PC-9 (cell line): ENCODE data around the gene LAMA3. TPM values are rescaled to one million over a fixed set of nuclear protein-coding genes. Genes with fewer than 3 reads are reported as not detected.

ENCODE experiments used
- BruUV-seq: library from RNA; stranded (reverse); fragments of 400-500 nt; replicated peaks from 2 replicates; lab custom pipeline; 2021; lab: Mats Ljungman, UMichigan
- CTCF ChIA-PET: fragments of 300-600 bp; sonication (Branson Sonifier 250); formaldehyde crosslinking; loops from one replicate; lab custom pipeline; 2022; ENCODE audit warnings: antibody characterized with exemption; lab: Charles Lee
- POLR2A ChIA-PET: fragments of 300-600 bp; sonication (Branson Sonifier 250); formaldehyde crosslinking; loops from one replicate; lab custom pipeline; 2022; ENCODE audit warnings: antibody characterized with exemption; ENCODE audit not compliant: unreplicated experiment; lab: Charles Lee
- DNase-seq, 2 experiments: peaks; one replicate each; pipeline versions ENCODE4 v3.0.0 to v3.0.0-alpha.2; 2015 to 2022; ENCODE audit warnings: mixed read lengths in 1 of 2
- H2AFZ ChIP-seq: fragments of 200-600 bp; sonication (generic); 2 replicates; pipeline ENCODE4 v1.8.1; 2017; ENCODE audit warnings: antibody characterized with exemption
- H3F3A ChIP-seq: fragments of 200-600 bp; sonication (generic); 2 replicates; pipeline ENCODE4 v1.8.1; 2017; ENCODE audit warnings: antibody characterized with exemption, mild to moderate bottlenecking, low read depth; ENCODE audit not compliant: insufficient read depth
- H3K27ac ChIP-seq: fragments of 200-600 bp; sonication (generic); 2 replicates; pipeline ENCODE4 v1.6.1; 2016; ENCODE audit warnings: mixed run types
- H3K27me3 ChIP-seq: fragments of 200-600 bp; sonication (generic); 2 replicates; pipeline ENCODE4 v1.6.1; 2016; ENCODE audit warnings: low read depth, mixed run types; ENCODE audit not compliant: insufficient read depth
- H3K36me3 ChIP-seq: fragments of 200-600 bp; sonication (generic); 2 replicates; pipeline ENCODE4 v1.6.1; 2016; ENCODE audit warnings: low read depth, mixed run types
- H3K4me1 ChIP-seq: fragments of 200-600 bp; sonication (generic); replicated peaks from 2 replicates; pipeline ENCODE4 v1.6.1; 2016; ENCODE audit warnings: mixed run types; ENCODE audit not compliant: insufficient read depth
- H3K4me2 ChIP-seq: fragments of 200-600 bp; sonication (generic); 2 replicates; pipeline ENCODE4 v1.6.1; 2017; ENCODE audit warnings: mixed run types
- H3K4me3 ChIP-seq: fragments of 200-600 bp; sonication (generic); 2 replicates; pipeline ENCODE4 v1.6.1; 2016; ENCODE audit warnings: mixed run types
- H3K79me2 ChIP-seq: fragments of 200-600 bp; sonication (generic); 2 replicates; pipeline ENCODE4 v1.6.1; 2017; ENCODE audit warnings: low read depth, mixed run types
- H3K9me2 ChIP-seq: fragments of 200-600 bp; sonication (generic); 2 replicates; pipeline ENCODE4 v1.8.1; 2017; ENCODE audit warnings: mild to moderate bottlenecking; ENCODE audit not compliant: insufficient read depth
- H3K9me3 ChIP-seq: fragments of 200-600 bp; sonication (generic); 2 replicates; pipeline ENCODE4 v1.8.1; 2016; ENCODE audit warnings: low read depth; ENCODE audit not compliant: insufficient read depth
- H4K20me1 ChIP-seq: fragments of 200-600 bp; sonication (generic); 2 replicates; pipeline ENCODE4 v1.8.1; 2017; ENCODE audit not compliant: insufficient read depth
- EZH2 ChIP-seq: fragments of 200-600 bp; sonication (generic); IDR thresholded peaks from 2 replicates; pipeline ENCODE4 v1.8.0; 2017; ENCODE audit warnings: antibody characterized with exemption, low read depth
- intact Hi-C: fragments of 100-400 bp; cut with micrococcal nuclease; formaldehyde crosslinking; loops from one replicate; pipeline ENCODE4 v1.10.0; 2022; ENCODE audit not compliant: unreplicated experiment
- total RNA-seq: library from RNA; stranded (reverse); gene quantifications from 2 replicates; pipeline ENCODE4 v1.2.3, GENCODE V29; 2021
- TF ChIP-seq, protein P1 (sequence below): fragments of 200-600 bp; sonication (generic); conservative IDR thresholded peaks from 2 replicates; pipeline ENCODE4 v1.6.1; 2017; ENCODE audit warnings: mixed run types, antibody characterized with exemption, mild to moderate bottlenecking, moderate library complexity

Gene LAMA3
- total RNA-seq, 1 experiment from 2014 or later, result 44.4 TPM

DNA sequence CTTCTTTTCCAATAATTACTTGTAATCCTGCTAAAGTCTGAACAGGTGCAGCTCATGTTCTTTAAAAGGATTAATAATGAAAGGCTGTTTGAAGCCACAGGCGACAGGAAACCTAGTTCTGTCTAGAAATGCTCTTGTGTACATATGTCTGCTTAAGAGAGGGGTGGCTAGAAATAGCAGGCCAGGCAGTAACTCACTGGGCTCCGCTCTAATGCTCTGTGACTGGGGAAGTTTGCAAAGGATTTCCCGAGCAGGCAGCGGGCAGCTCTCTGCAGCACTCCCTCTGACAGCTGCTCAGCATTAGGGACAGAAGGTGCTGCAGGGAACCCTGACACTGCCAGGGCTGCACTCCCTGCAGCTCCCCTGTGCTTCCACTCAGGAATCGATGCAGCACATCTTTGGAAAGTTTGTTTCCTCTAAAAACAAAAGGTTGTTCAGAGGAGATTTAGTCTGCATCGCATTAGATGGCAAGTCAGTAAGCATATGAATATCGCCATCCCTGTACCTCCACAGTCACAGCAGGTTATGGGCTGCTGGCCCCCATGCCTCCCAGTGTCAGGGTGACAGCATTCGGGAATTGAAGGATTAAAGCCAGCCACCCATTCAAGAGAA is 292.2 kb downstream of the LAMA3 start:
- Histone ChIP-seq H3K27ac (no peak overlapping the region), H3K9me3 (no peaks in the 10 kb centered on the region), H3K27me3 (no peaks in the 10 kb centered on the region), H3K36me3 (no peaks in the 10 kb centered on the region), H3K4me1 (no peaks in the 10 kb centered on the region), H4K20me1 (no peaks in the 10 kb centered on the region), H2AFZ (no peak overlapping the region), H3K9me2 (no peaks in the 10 kb centered on the region), H3K79me2 (no peaks in the 10 kb centered on the region), H3K4me3 (no peak overlapping the region), H3F3A (no peaks in the 10 kb centered on the region), H3K4me2 (no peak overlapping the region)
- POLR2A ChIA-PET, result no interaction called here
- CTCF ChIA-PET, result no interaction called here
- intact Hi-C loops, result no loop called here
- BruUV-seq, result no TSS peak
- no peak for TF ChIP-seq EZH2
- TF ChIP-seq, protein P1, sequence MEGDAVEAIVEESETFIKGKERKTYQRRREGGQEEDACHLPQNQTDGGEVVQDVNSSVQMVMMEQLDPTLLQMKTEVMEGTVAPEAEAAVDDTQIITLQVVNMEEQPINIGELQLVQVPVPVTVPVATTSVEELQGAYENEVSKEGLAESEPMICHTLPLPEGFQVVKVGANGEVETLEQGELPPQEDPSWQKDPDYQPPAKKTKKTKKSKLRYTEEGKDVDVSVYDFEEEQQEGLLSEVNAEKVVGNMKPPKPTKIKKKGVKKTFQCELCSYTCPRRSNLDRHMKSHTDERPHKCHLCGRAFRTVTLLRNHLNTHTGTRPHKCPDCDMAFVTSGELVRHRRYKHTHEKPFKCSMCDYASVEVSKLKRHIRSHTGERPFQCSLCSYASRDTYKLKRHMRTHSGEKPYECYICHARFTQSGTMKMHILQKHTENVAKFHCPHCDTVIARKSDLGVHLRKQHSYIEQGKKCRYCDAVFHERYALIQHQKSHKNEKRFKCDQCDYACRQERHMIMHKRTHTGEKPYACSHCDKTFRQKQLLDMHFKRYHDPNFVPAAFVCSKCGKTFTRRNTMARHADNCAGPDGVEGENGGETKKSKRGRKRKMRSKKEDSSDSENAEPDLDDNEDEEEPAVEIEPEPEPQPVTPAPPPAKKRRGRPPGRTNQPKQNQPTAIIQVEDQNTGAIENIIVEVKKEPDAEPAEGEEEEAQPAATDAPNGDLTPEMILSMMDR, result no peak
- DNase-seq, result no peak

DNA sequence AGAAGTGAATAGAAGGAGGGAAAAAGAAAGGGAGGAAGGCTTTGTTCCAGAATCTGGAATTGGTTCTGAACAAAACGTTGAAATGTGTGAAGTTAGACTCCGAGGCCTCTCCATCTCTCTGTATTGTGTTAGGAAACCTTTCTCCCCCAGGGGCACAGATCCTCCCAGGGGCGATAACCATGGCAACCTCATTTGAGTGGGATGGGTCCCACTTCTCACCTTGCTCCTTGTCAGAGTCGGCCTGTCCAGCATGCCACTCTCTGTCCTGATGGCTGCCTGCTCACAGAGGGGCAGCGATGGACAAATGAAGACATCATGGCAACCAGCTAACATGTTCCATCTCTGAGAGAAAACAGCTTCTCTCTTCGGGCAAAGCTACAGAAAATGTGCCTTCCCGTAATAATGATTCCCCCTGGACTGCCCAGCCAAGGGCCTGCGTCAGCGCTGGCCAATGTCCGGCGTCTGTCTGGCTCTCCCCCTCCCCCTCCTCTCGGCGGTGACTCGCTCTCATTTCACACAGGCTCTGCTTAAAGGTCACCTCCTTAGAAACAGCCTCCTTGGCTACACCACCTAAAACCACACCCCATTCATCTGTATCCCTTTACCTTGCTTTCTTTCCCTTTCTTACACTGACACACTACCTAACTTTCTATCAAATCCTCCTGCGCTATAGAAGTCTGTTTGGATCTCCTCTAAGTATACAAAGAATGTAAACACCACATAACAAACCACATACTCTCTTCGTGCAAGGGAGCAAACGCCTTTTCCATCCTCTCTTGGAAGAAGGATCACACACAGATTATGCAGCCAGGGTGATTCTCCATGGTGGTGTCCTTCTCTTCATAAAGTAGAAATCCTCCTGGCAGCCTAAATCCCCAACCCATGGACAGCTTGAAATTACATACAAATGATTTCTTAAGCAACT is 293.2 kb downstream of the LAMA3 start:
- CTCF ChIA-PET, result no interaction called here
- Histone ChIP-seq H3K4me2 (no peak overlapping the region), H3K27me3 (no peaks in the 10 kb centered on the region), H3K36me3 (no peaks in the 10 kb centered on the region), H3K4me3 (no peak overlapping the region), H2AFZ (no peak overlapping the region), H3K4me1 (no peaks in the 10 kb centered on the region), H3F3A (no peaks in the 10 kb centered on the region), H3K79me2 (no peaks in the 10 kb centered on the region), H3K9me3 (no peaks in the 10 kb centered on the region), H3K9me2 (no peaks in the 10 kb centered on the region), H4K20me1 (no peaks in the 10 kb centered on the region), H3K27ac (no peak overlapping the region)
- POLR2A ChIA-PET, result no interaction called here
- intact Hi-C loops, result no loop called here
- no peak for DNase-seq
- no peak for TF ChIP-seq EZH2
- TF ChIP-seq, protein P1, result no peak
- BruUV-seq, result no TSS peak

DNA sequence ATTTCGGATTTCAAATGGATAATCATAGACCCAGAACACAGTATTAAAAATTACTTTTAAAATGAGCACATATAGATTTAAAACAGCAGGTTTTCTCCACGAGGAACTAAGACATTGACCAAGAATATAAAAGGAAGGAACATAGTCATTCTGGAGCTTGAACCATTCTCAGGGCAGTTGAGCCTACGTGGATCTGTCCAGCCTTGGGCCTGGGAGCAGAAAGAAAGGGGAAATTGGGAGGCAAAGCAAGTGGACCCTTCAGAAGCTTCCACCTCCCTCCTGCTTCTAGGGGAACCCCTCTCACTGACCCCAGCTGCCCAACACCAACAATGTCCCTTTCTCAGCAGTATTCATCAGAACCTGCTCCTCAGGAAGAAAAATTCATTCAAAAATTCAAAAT is 293.9 kb downstream of the LAMA3 start:
- no peaks in the 10 kb centered on the region for H3K36me3 ChIP-seq
- ChIA-PET CTCF (no interaction called here), POLR2A (no interaction called here)
- no TSS peak for BruUV-seq
- no peak for TF ChIP-seq EZH2
- TF ChIP-seq, protein P1, result no peak
- no peaks in the 10 kb centered on the region for H3K79me2 ChIP-seq
- H3K4me1 ChIP-seq, result no peaks in the 10 kb centered on the region
- no peak overlapping the region for H3K4me3 ChIP-seq
- no peaks in the 10 kb centered on the region for H3F3A ChIP-seq
- DNase-seq, result no peak
- intact Hi-C loops, result no loop called here
- no peaks in the 10 kb centered on the region for H4K20me1 ChIP-seq
- no peak overlapping the region for H3K27ac ChIP-seq
- H3K9me3 ChIP-seq, result no peaks in the 10 kb centered on the region
- H3K4me2 ChIP-seq, result no peak overlapping the region
- no peaks in the 10 kb centered on the region for H3K27me3 ChIP-seq
- no peak overlapping the region for H2AFZ ChIP-seq
- no peaks in the 10 kb centered on the region for H3K9me2 ChIP-seq
